Endodermal cell (in vitro differentiated cells): Measurements from ENCODE around the gene GCNT2. TPM values are rescaled to one million over a fixed set of nuclear protein-coding genes. Genes with fewer than 3 reads are reported as not detected.
A peak's percentile ranks its signal among the peaks of the same experiment; 100 is the strongest.

Experiments used
- DNase-seq: peaks from one replicate; pipeline ENCODE4 v3.0.0-alpha.2; 2017
- H3K27ac ChIP-seq: 2 replicates; pipeline ENCODE4 v1.5.1; 2013; ENCODE audit warnings: mild to moderate bottlenecking, low read depth, low read length, moderate library complexity
- H3K27me3 ChIP-seq: 2 replicates; pipeline ENCODE4 v1.6.1; 2013; ENCODE audit warnings: mild to moderate bottlenecking, low read length, moderate library complexity; ENCODE audit not compliant: insufficient read depth, control insufficient read depth, poor library complexity, severe bottlenecking
- H3K36me3 ChIP-seq: 2 replicates; pipeline ENCODE4 v1.7.0; 2013; ENCODE audit warnings: mild to moderate bottlenecking, low read length, moderate library complexity; ENCODE audit not compliant: control insufficient read depth, insufficient read depth
- H3K4me1 ChIP-seq: one replicate; pipeline ENCODE4 v1.7.0; 2013; ENCODE audit warnings: low read length; ENCODE audit not compliant: control insufficient read depth, insufficient read depth
- H3K4me3 ChIP-seq: 2 replicates; pipeline ENCODE4 v1.5.1; 2013; ENCODE audit warnings: mild to moderate bottlenecking, low read length, moderate library complexity
- H3K9ac ChIP-seq: 2 replicates; pipeline ENCODE4 v1.6.1; 2013; ENCODE audit warnings: mild to moderate bottlenecking, low read length, moderate library complexity; ENCODE audit not compliant: poor library complexity, severe bottlenecking; ENCODE audit errors: extremely low read depth
- H3K9me3 ChIP-seq: 2 replicates; pipeline ENCODE4 v1.6.1; 2013; ENCODE audit warnings: mild to moderate bottlenecking, low read length, moderate library complexity; ENCODE audit not compliant: control insufficient read depth
- H3K27ac Mint-ChIP-seq: 2 replicates; pipeline ENCODE4 v1.8.0; 2020; ENCODE audit warnings: mixed read lengths
- H3K27me3 Mint-ChIP-seq: 2 replicates; pipeline ENCODE4 v1.8.0; 2021; ENCODE audit warnings: mild to moderate bottlenecking, mixed read lengths; ENCODE audit not compliant: insufficient read depth
- H3K36me3 Mint-ChIP-seq: 2 replicates; pipeline ENCODE4 v1.8.0; 2020; ENCODE audit warnings: low read depth, mixed read lengths
- H3K4me1 Mint-ChIP-seq: 2 replicates; pipeline ENCODE4 v1.8.0; 2020; ENCODE audit warnings: mixed read lengths
- H3K4me3 Mint-ChIP-seq: 2 replicates; pipeline ENCODE4 v1.8.0; 2020; ENCODE audit warnings: mild to moderate bottlenecking, moderate library complexity, mixed read lengths
- H3K9me3 Mint-ChIP-seq: 2 replicates; pipeline ENCODE4 v1.8.0; 2020; ENCODE audit warnings: mild to moderate bottlenecking, mixed read lengths
- WGBS, 2 experiments: methylation state at CpG; one replicate each; pipeline versions ENCODE4 v1.1.5 to v1.1.7; 2013; ENCODE audit warnings: missing lambda C conversion rate in 2 of 2, mixed read lengths in 1 of 2; ENCODE audit not compliant: insufficient coverage in 1 of 2, insufficient read length in 1 of 2; 5-methylcytosine and 5-hydroxymethylcytosine counted together
- total RNA-seq, 2 donors: library from RNA; stranded (reverse); fragmentation: NEBNext Ultra II Directional in 1 of 2; extraction: Animal tissue kit (Norgen Biotek cat#: 25700) in 1 of 2; gene quantifications; 2 replicates in 1 of 2; 3 replicates in 1 of 2; pipeline ENCODE4 v1.2.1, GENCODE V29; 2021
- TF ChIP-seq, protein P1 (sequence below): fragments of 200-600 bp; sonication (generic); conservative IDR thresholded peaks from 2 replicates; pipeline ENCODE4 v1.5.0; 2021; ENCODE audit warnings: antibody characterized with exemption, mild to moderate bottlenecking

The GCNT2 gene
- total RNA-seq, 2 donors from 2014 or later = 23.3 to 24.9 TPM

GRCh38 chr6:10543488-10543887, 22.3 kb downstream of the GCNT2 start:
- DNase-seq = no peak
- 93 to 96% methylated on average over 2 of the region's 2 CpGs for WGBS, 2 experiments
- Histone ChIP-seq H3K4me3 (no peak overlapping the region), H3K9ac (no peak overlapping the region), H3K9me3 (no peaks in the 10 kb centered on the region), H3K27ac (no peak overlapping the region), H3K36me3 (no peaks in the 10 kb centered on the region), H3K27me3 (no peaks in the 10 kb centered on the region), H3K4me1 (no peaks in the 10 kb centered on the region)
- Mint-ChIP-seq H3K4me3 (no peak overlapping the region), H3K9me3 (no peaks in the 10 kb centered on the region), H3K4me1 (peaks cover 19% of the 10 kb centered on the region), H3K27me3 (no peaks in the 10 kb centered on the region), H3K36me3 (no peaks in the 10 kb centered on the region), H3K27ac (no peak overlapping the region)
- TF ChIP-seq, protein P1, sequence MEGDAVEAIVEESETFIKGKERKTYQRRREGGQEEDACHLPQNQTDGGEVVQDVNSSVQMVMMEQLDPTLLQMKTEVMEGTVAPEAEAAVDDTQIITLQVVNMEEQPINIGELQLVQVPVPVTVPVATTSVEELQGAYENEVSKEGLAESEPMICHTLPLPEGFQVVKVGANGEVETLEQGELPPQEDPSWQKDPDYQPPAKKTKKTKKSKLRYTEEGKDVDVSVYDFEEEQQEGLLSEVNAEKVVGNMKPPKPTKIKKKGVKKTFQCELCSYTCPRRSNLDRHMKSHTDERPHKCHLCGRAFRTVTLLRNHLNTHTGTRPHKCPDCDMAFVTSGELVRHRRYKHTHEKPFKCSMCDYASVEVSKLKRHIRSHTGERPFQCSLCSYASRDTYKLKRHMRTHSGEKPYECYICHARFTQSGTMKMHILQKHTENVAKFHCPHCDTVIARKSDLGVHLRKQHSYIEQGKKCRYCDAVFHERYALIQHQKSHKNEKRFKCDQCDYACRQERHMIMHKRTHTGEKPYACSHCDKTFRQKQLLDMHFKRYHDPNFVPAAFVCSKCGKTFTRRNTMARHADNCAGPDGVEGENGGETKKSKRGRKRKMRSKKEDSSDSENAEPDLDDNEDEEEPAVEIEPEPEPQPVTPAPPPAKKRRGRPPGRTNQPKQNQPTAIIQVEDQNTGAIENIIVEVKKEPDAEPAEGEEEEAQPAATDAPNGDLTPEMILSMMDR = no peak

DNA sequence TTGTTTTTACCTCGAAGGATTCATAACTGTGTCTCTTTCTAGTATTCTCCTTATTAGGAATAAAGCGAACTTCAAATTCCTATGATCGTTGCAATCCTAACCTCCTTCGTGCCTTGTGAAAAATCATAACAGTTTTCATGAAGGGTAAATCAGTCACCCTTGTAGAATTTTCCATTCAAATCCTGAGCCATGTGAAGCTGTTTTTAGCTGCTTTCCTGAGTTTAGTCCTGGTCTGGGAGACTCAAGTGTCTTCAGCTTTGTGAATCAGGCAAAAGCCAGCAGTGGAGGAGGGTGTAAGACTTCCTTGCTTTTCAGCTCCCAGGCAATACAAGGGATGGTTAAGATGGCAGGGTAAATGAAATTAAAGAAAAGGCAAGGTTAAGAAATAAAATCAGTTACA, 24.3 kb downstream of the GCNT2 start:
- no peak overlapping the region for H3K4me3 Mint-ChIP-seq
- H3K9me3 ChIP-seq = no peaks in the 10 kb centered on the region
- H3K4me1 Mint-ChIP-seq = peaks cover 13% of the 10 kb centered on the region
- TF ChIP-seq, protein P1 = no peak
- no peak overlapping the region for H3K4me3 ChIP-seq
- H3K36me3 ChIP-seq = no peaks in the 10 kb centered on the region
- H3K4me1 ChIP-seq = no peaks in the 10 kb centered on the region
- H3K27me3 Mint-ChIP-seq = no peaks in the 10 kb centered on the region
- no peak overlapping the region for H3K9ac ChIP-seq
- H3K27ac Mint-ChIP-seq = no peak overlapping the region
- no peaks in the 10 kb centered on the region for H3K27me3 ChIP-seq
- H3K9me3 Mint-ChIP-seq = no peaks in the 10 kb centered on the region
- H3K36me3 Mint-ChIP-seq = no peaks in the 10 kb centered on the region
- WGBS, 2 experiments = 94 to 96% methylated on average over 3 to 4 of the region's 4 CpGs
- peak; percentile 39 for DNase-seq
- no peak overlapping the region for H3K27ac ChIP-seq

GRCh38 chr6:10547809-10548208, 26.7 kb downstream of the GCNT2 start:
- Mint-ChIP-seq H3K36me3 (no peaks in the 10 kb centered on the region), H3K4me1 (peaks cover 7% of the 10 kb centered on the region), H3K27ac (no peak overlapping the region), H3K9me3 (no peaks in the 10 kb centered on the region), H3K27me3 (no peaks in the 10 kb centered on the region), H3K4me3 (no peak overlapping the region)
- Histone ChIP-seq H3K4me1 (no peaks in the 10 kb centered on the region), H3K9me3 (no peaks in the 10 kb centered on the region), H3K27me3 (no peaks in the 10 kb centered on the region), H3K9ac (no peak overlapping the region), H3K4me3 (no peak overlapping the region), H3K36me3 (no peaks in the 10 kb centered on the region), H3K27ac (no peak overlapping the region)
- TF ChIP-seq, protein P1 = no peak
- no peak for DNase-seq
